HTR-8/SVneo (cell line): ENCODE data around the gene CNPY4.

Experiments used
- DNase-seq: peaks from one replicate; pipeline ENCODE4 v3.0.0; 2011; ENCODE audit warnings: low spot score, mixed read lengths; ENCODE audit not compliant: insufficient read length
- FAIRE-seq: peaks from 2 replicates; lab custom pipeline; 2011; peaks lifted over from hg19 to GRCh38; lab: Jason Lieb, UNC

The CNPY4 gene

DNA sequence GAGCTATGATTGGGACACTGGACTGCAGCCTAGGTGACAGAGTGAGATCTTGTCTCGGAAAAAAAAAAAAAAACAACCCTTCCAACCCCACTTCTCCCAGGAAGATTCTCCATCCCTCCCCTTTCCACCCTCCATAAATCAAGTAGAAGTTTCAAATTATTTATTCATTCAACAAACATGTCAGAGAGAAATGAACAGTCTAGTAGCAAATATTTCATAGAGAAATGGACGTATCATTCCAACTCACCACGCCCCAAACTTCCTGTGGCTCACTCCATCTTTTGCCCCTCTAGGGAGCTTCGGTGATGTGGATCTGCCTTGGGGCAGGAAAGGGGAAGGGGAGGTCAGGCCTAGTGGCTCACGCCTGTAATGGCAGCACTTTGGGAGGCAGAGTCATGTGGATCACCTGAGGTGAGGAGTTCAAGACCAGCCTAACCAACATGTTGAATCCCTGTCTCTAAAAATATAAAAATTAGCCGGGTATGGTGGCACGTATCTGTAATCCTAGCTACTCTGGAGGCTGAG, 39.7 kb downstream of the CNPY4 start:
- FAIRE-seq (no peak), DNase-seq (no peak)

- FAIRE-seq (no peak), DNase-seq (no peak)
Observed at GRCh38 chr7:100160067-100160466, 40.6 kb downstream of the CNPY4 start.

- no peak for FAIRE-seq
- DNase-seq: no peak
Observed at GRCh38 chr7:100163006-100163531, 43.6 kb downstream of the CNPY4 start.

- no peak for DNase-seq
- FAIRE-seq: no peak
Observed at GRCh38 chr7:100163871-100164270, 44.4 kb downstream of the CNPY4 start.

DNA sequence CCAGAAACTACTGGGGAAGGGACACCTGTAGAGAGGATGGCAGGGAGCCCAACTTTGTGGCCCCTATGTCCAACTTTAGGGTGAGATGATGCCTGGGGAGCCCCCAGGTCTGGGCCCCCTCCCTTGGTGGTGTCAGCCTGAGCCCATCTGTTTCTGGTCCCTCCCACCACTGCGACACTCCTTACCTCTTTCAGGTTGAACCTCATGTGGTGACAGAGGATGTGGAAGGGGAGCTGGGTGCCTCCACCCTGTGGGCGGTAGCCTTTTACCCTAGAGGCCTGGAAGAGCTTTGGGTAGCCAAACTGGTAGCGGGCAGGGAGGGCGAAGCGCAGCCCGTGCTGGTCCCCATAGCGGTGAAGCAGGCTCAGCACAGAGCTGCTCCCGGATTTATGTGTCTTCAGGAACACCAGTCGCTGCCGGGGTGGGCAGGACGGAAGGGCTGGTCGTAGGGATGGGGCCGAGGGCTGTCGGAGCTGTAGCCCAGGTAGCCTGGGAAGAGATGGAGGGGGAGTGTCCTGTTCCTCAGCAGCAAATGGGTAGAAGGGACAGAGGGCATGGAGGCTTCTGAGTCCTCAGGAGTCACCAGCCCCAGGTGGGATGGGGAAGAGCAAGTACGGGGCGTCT, 47.0 kb downstream of the CNPY4 start:
- no peak for DNase-seq
- FAIRE-seq: no peak

DNA sequence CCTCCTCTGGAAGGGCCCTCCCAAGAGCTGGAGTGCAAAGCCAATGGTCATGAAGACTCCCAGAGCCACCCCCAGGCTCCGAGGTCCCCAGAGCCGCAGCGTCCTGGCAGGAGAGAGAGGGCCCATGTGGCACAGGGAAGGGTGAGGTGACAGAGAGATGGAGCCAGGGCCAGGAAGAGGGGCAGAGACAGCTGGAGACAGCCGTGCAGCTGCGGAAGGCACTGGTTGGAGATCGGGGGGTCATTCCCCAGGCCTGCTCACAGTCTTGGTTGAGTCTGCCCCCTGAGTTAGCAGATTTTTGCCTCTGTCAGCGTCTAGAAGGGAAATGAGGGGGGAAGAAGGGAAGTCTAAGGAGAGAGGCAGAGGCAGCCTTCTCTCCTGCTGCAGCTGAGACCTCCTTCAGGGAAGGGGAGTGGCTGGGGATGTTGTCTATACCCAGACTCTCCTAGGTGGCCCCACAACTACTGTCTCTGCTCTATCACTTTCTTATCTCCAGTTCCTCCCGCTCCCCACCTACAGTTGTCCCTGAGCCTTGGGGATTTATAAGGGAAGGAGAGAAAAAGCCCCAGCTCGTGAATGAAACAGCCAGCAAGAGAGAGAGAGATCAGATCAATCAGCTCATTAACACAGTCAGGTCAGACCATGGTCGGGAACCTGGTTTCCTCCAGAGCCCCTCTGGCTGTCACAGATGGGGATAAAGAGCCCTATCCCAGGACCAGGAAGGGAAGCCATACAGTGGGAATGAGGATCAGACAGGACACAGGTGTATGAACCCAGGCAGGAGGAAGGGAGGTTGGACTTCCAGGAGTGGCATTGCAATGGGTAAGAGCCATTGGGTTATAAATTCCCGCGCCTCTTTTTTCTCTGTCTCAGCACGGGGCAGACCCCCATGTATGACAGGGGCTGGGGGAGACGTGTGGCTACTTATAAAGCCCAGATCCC, 47.8 kb downstream of the CNPY4 start:
- DNase-seq (no peak), FAIRE-seq (no peak)

GRCh38 chr7:100167912-100168323, 48.5 kb downstream of the CNPY4 start:
- no peak for FAIRE-seq
- no peak for DNase-seq

GRCh38 chr7:100169147-100169850, 49.9 kb downstream of the CNPY4 start:
- no peak for DNase-seq
- FAIRE-seq: no peak

GRCh38 chr7:100170101-100170897, 50.9 kb downstream of the CNPY4 start:
- no peak for DNase-seq
- no peak for FAIRE-seq

- no peak for DNase-seq
- no peak for FAIRE-seq
Observed at GRCh38 chr7:100171087-100171681, 51.8 kb downstream of the CNPY4 start.

GRCh38 chr7:100171840-100172239, 52.4 kb downstream of the CNPY4 start:
- DNase-seq (no peak), FAIRE-seq (no peak)

DNA sequence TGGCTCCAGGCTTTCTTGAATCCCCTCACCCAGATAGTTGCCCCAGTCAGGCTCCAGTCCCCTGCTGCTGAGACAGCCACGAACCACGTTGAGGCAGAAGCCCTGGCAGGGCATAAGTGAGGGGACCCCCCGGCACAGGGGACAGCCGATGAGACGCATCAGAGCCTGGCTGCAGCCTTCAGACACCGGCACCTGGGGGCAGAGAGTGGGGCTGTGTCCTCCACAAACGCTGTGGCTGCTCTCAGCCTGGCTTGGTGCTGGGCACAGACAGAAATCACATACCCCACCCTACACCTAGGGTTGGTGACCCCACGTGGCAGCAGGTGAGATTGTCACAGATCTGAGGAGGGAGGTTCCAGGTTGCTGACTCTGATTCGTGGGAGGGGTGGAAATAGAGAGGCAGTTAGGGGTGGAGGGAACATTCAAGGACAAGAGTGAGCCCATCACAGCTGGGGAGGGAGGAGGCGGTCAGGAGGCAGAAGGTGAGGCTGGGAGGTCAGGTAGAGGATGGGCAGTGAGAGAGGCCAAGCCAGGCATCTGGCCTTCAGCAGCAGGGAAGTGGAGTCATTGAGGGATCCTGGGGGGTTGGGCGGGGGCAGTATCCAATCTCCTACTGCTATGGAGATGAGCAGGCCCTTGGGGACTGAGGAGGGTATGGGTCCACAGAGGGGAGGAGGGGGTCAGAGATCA, 54.5 kb downstream of the CNPY4 start:
- no peak for FAIRE-seq
- DNase-seq: no peak

DNA sequence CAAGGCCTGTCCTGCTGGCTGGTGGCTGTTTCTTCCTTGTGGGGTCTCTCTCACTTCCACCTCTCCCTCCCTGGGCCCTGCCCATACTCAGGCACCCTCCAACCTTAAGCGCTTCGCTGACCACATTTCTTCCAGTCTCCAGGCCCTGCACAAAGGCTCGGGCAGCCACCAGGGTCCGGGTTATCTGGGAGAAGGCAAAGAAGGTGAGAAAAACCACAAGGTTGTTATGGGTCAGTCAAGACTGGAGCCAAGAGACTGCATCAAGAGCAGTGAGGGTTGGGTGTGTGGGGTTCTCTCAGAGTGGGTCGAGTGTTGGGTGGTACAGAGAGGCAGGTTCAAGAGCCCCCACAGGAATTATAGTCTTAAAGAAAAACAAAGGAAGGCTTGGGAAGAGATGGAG, 55.1 kb downstream of the CNPY4 start:
- no peak for FAIRE-seq

More for the DNA sequence above, 55.1 kb downstream of the CNPY4 start:
- no peak for DNase-seq
